DOHH2 (cell line): ENCODE measurements around the gene ZCRB1.

Source experiments
- H3F3A ChIP-seq: fragments of 200-600 bp; sonication (generic), shearing (Covaris generic); 2 replicates; pipeline ENCODE4 v1.6.0; 2016; ENCODE audit warnings: antibody characterized with exemption, mild to moderate bottlenecking; ENCODE audit not compliant: control insufficient read depth, insufficient read depth
- H3K27ac ChIP-seq: fragments of 200-600 bp; sonication (generic); 2 replicates; pipeline ENCODE4 v1.5.1; 2014; ENCODE audit warnings: low read depth, mild to moderate bottlenecking, low read length, moderate library complexity
- H3K27me3 ChIP-seq: fragments of 200-600 bp; sonication (generic); 2 replicates; pipeline ENCODE4 v1.6.1; 2014; ENCODE audit warnings: mild to moderate bottlenecking, low read length, mixed read lengths; ENCODE audit not compliant: control insufficient read depth
- H3K36me3 ChIP-seq: fragments of 200-600 bp; sonication (generic); 2 replicates; pipeline ENCODE4 v1.6.1; 2014; ENCODE audit warnings: mild to moderate bottlenecking, low read length, moderate library complexity, mixed read lengths; ENCODE audit not compliant: control insufficient read depth
- H3K4me1 ChIP-seq: fragments of 200-600 bp; sonication (generic); 2 replicates; pipeline ENCODE4 v1.6.1; 2014; ENCODE audit warnings: mild to moderate bottlenecking, low read length, mixed read lengths; ENCODE audit not compliant: control insufficient read depth
- H3K4me2 ChIP-seq: fragments of 200-600 bp; sonication (generic); 2 replicates; pipeline ENCODE4 v1.6.0; 2014; ENCODE audit warnings: mild to moderate bottlenecking, low read length, moderate library complexity
- H3K4me3 ChIP-seq: fragments of 200-600 bp; sonication (generic); 2 replicates; pipeline ENCODE4 v1.5.1; 2014; ENCODE audit warnings: mild to moderate bottlenecking, low read length, mixed read lengths
- H3K79me2 ChIP-seq: fragments of 200-600 bp; sonication (generic); 2 replicates; pipeline ENCODE4 v1.6.1; 2014; ENCODE audit warnings: mild to moderate bottlenecking, low read length, mixed read lengths; ENCODE audit not compliant: control insufficient read depth
- H3K9me2 ChIP-seq: fragments of 200-600 bp; sonication (generic); replicated peaks from 2 replicates; pipeline ENCODE4 v1.6.1; 2014; ENCODE audit warnings: mild to moderate bottlenecking, low read length, mixed read lengths; ENCODE audit not compliant: control insufficient read depth
- H3K9me3 ChIP-seq: fragments of 200-600 bp; sonication (generic); 2 replicates; pipeline ENCODE4 v1.6.1; 2014; ENCODE audit warnings: antibody characterized with exemption, low read length, mixed read lengths; ENCODE audit not compliant: control insufficient read depth, insufficient read depth
- H4K20me1 ChIP-seq: fragments of 200-600 bp; sonication (generic); 2 replicates; pipeline ENCODE4 v1.6.0; 2014; ENCODE audit warnings: low read depth, mild to moderate bottlenecking, antibody characterized with exemption, low read length, moderate library complexity; ENCODE audit not compliant: control insufficient read depth, insufficient read depth
- CTCF ChIP-seq: fragments of 200-600 bp; sonication (generic); IDR thresholded peaks from one replicate; pipeline ENCODE4 v1.5.1; 2014; ENCODE audit warnings: antibody characterized with exemption, mild to moderate bottlenecking, low read depth, low read length; ENCODE audit not compliant: poor library complexity, severe bottlenecking
- EZH2phosphoT487 ChIP-seq: fragments of 200-600 bp; sonication (generic); IDR thresholded peaks from 2 replicates; pipeline ENCODE4 v1.6.1; 2017; ENCODE audit warnings: borderline replicate concordance, mild to moderate bottlenecking, antibody characterized with exemption, low read length, moderate library complexity, mixed read lengths

The ZCRB1 gene

GRCh38 chr12:42370013-42370412, 44.1 kb upstream of the ZCRB1 start:
- peaks cover 7% of the 10 kb centered on the region; the same call in 1 of the 2 replicates for H4K20me1 ChIP-seq
- H3K27ac ChIP-seq, result no peak overlapping the region
- no peaks in the 10 kb centered on the region for H3K27me3 ChIP-seq
- peaks cover 5% of the 10 kb centered on the region for H3K4me1 ChIP-seq
- no peaks in the 10 kb centered on the region for H3K9me3 ChIP-seq
- H3F3A ChIP-seq, result peaks cover 3% of the 10 kb centered on the region; the same call in 1 of the 2 replicates
- H3K4me2 ChIP-seq, result no peak overlapping the region
- H3K79me2 ChIP-seq, result peaks cover 14% of the 10 kb centered on the region
- H3K4me3 ChIP-seq, result no peak overlapping the region
- H3K36me3 ChIP-seq, result peaks cover 2% of the 10 kb centered on the region; the same call in 1 of the 2 replicates
- H3K9me2 ChIP-seq, result no peaks in the 10 kb centered on the region
- TF ChIP-seq CTCF (no peak), EZH2phosphoT487 (no peak)

DNA sequence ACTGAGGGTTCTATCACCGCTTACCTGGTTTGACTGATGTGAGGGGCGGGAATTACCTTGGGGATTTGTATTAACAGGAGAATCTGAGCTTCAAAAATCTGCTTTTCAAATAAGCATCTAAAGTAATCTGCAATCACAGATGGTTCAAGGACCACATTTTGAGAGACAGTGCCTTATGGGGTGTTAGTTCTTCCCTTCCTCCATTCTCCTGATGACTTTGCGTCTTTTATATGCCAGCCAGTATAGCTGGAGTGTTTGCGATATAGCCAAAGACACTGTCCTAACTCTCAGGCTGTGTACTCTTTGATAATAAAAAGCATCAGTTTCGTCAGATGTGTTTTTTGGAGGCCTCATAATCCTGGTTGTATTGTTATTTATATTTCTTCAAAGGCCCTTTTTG, 39.6 kb upstream of the ZCRB1 start:
- Histone ChIP-seq H3K9me2 (no peaks in the 10 kb centered on the region), H3K4me2 (no peak overlapping the region), H3K36me3 (peaks cover 25% of the 10 kb centered on the region), H4K20me1 (no peaks in the 10 kb centered on the region), H3K27ac (no peak overlapping the region), H3K79me2 (peaks cover 15% of the 10 kb centered on the region), H3F3A (peaks cover 3% of the 10 kb centered on the region; the same call in 1 of the 2 replicates), H3K4me3 (no peak overlapping the region), H3K4me1 (peaks cover 11% of the 10 kb centered on the region), H3K9me3 (no peaks in the 10 kb centered on the region), H3K27me3 (no peaks in the 10 kb centered on the region)
- TF ChIP-seq CTCF, result no peak
- no peak for TF ChIP-seq EZH2phosphoT487

DNA sequence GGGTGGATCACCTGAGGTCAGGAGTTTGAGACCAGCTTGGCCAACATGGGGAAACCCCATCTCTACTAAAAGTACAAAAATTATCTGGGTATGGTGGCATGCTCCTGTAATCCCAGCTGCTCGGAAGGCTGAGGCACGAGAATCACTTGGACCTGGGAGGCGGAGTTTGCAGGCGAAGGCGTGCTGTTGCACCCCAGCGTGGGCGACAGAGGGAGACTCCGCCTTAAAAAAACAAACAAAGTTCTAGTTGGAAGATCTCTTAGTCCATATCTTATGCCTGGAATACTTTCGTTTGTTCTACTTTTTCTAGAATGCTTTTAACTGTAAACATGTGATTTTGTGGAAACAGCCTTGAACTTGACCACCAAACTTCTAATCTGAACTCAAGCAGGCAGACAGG, 38.8 kb upstream of the ZCRB1 start:
- Histone ChIP-seq H3K79me2 (peaks cover 15% of the 10 kb centered on the region), H4K20me1 (no peaks in the 10 kb centered on the region), H3K27ac (no peak overlapping the region)

More for the DNA sequence above, 38.8 kb upstream of the ZCRB1 start:
- no peaks in the 10 kb centered on the region for H3K27me3 ChIP-seq
- H3K9me2 ChIP-seq, result no peaks in the 10 kb centered on the region
- H3K36me3 ChIP-seq, result peaks cover 27% of the 10 kb centered on the region
- TF ChIP-seq EZH2phosphoT487, result no peak
- no peak for TF ChIP-seq CTCF
- H3F3A ChIP-seq, result peaks cover 3% of the 10 kb centered on the region; the same call in 1 of the 2 replicates
- peaks cover 12% of the 10 kb centered on the region for H3K4me1 ChIP-seq
- H3K4me2 ChIP-seq, result no peak overlapping the region
- no peaks in the 10 kb centered on the region for H3K9me3 ChIP-seq
- no peak overlapping the region for H3K4me3 ChIP-seq
